Stomach (tissue), 9 donors: ENCODE data around the gene TRPM1. TPM values are rescaled to one million over a fixed set of nuclear protein-coding genes. Genes with fewer than 3 reads are reported as not detected.

Experiments
- DNase-seq, 2 donors: peaks; one replicate each; pipeline versions ENCODE4 v3.0.0 to v3.0.0-alpha.2; 2013 to 2019
- H3K27ac ChIP-seq, 5 donors: fragments of 200-600 bp in 4 of 5; sonication (generic) in 4 of 5; one replicate each; pipeline ENCODE4 v1.5.1; 2013 to 2019; ENCODE audit warnings: mild to moderate bottlenecking in 1 of 5, moderate library complexity in 1 of 5
- H3K27me3 ChIP-seq, 3 donors: fragments of 200-600 bp; sonication (generic); one replicate each; pipeline ENCODE4 v1.5.1; 2017 to 2019; ENCODE audit warnings: mixed run types in 1 of 3
- H3K36me3 ChIP-seq, 4 donors: fragments of 200-600 bp; sonication (generic); 1 replicate in 3 of 4; 2 replicates in 1 of 4; pipeline ENCODE4 v1.5.1; 2016 to 2019
- H3K4me1 ChIP-seq, 4 donors: fragments of 200-600 bp; sonication (generic); one replicate each; pipeline ENCODE4 v1.5.1; 2016 to 2019
- H3K4me3 ChIP-seq, 4 donors: fragments of 200-600 bp; sonication (generic) in 3 of 4; one replicate each; pipeline ENCODE4 v1.5.1; 2016 to 2019; ENCODE audit warnings: mild to moderate bottlenecking in 1 of 4
- H3K9me3 ChIP-seq, 4 donors: fragments of 200-600 bp; sonication (generic); one replicate each; pipeline ENCODE4 v1.5.1; 2016 to 2019
- CTCF ChIP-seq, 7 experiments: fragments of 450-650 bp in 4 of 7; fragments of 200-600 bp in 3 of 7; sonication (generic) in 3 of 7; IDR thresholded peaks; one replicate each; pipeline ENCODE4 v1.5.1; 2016 to 2019; ENCODE audit warnings: antibody characterized with exemption in 7 of 7, control low read depth in 2 of 7, mild to moderate bottlenecking in 1 of 7
- EP300 ChIP-seq: sonication (generic); formaldehyde crosslinking; IDR thresholded peaks from one replicate; pipeline ENCODE4 v1.6.1; 2017; ENCODE audit warnings: antibody characterized with exemption
- POLR2A ChIP-seq, 4 donors: fragments of 450-650 bp; IDR thresholded peaks; one replicate each; pipeline ENCODE4 v1.6.1; 2016; ENCODE audit warnings: antibody characterized with exemption in 4 of 4, control low read depth in 2 of 4, mild to moderate bottlenecking in 1 of 4, moderate library complexity in 1 of 4
- POLR2AphosphoS5 ChIP-seq, 3 donors: sonication (generic); formaldehyde crosslinking; IDR thresholded peaks; one replicate each; pipeline ENCODE4 v1.6.1; 2016; ENCODE audit warnings: antibody characterized with exemption in 3 of 3
- WGBS, 5 donors: extraction: QIAGEN DNeasy Blood & Tissue Kit in 3 of 5; methylation state at CpG; one replicate each; pipeline versions ENCODE4 v1.1.5 to v1.1.7; 2013 to 2018; 5-methylcytosine and 5-hydroxymethylcytosine counted together
- intact Hi-C: fragments of 100-400 bp; cut with DNase I; formaldehyde crosslinking; loops from one replicate; pipeline ENCODE4 v1.15.1; 2023; ENCODE audit warnings: low total_unique reads
- polyA plus RNA-seq, 3 donors: library from polyadenylated mRNA; stranded (reverse); fragments of 200-250 nt; gene quantifications; one replicate each; pipeline ENCODE4 v1.2.3, GENCODE V29; 2013
- total RNA-seq, 5 donors: library from RNA; depleted of rRNA; stranded (reverse); fragments of >200 nt; gene quantifications; one replicate each; pipeline versions ENCODE4 v1.1.0 to v1.2.3, GENCODE V29; 2014 to 2016
- donor health status: healthy with polysubstance abuse.
- donor health status: Bipolar disorder and iron deficiency.
- donor health status: healthy.

Gene TRPM1
- total and polyA plus RNA-seq, 8 donors, result 0.15 TPM; not detected in 7

GRCh38 chr15:31049682-31050615 is 51.6 kb downstream of the TRPM1 start:
- H3K27ac ChIP-seq, result no peak overlapping the region
- H3K27me3 ChIP-seq, result no peaks in the 10 kb centered on the region
- TF ChIP-seq CTCF (IDR thresholded peaks at IDR 0.05) (no peak), POLR2AphosphoS5 (IDR thresholded peaks at IDR 0.05) (no peak), POLR2A (IDR thresholded peaks at IDR 0.05) (no peak), EP300 (no peak)
- H3K4me1 ChIP-seq, result no peaks in the 10 kb centered on the region
- no peaks in the 10 kb centered on the region for H3K36me3 ChIP-seq
- no peak overlapping the region for H3K4me3 ChIP-seq
- H3K9me3 ChIP-seq, result no peaks in the 10 kb centered on the region
- intact Hi-C loops, result no loop called here
- no peak for DNase-seq
- WGBS, 5 donors, result 53 to 73% (median 62%) methylated on average over 11 to 12 of the region's 12 CpGs

- Histone ChIP-seq H3K27me3 (no peaks in the 10 kb centered on the region), H3K4me1 (no peaks in the 10 kb centered on the region), H3K4me3 (no peak overlapping the region), H3K27ac (no peak overlapping the region), H3K9me3 (no peaks in the 10 kb centered on the region), H3K36me3 (no peaks in the 10 kb centered on the region)
- TF ChIP-seq EP300 (no peak), POLR2A (IDR thresholded peaks at IDR 0.05) (no peak), POLR2AphosphoS5 (IDR thresholded peaks at IDR 0.05) (no peak), CTCF (IDR thresholded peaks at IDR 0.05) (no peak)
- no peak for DNase-seq
- intact Hi-C loops, result no loop called here
- 69 to 82% (median 77%) methylated on average over 10 of the region's 10 CpGs for WGBS, 5 donors
These were observed 52.4 kb downstream of the TRPM1 start for GRCh38 chr15:31049111-31049510.

- TF ChIP-seq POLR2AphosphoS5 (IDR thresholded peaks at IDR 0.05), result no peak
- no peak for TF ChIP-seq POLR2A (IDR thresholded peaks at IDR 0.05)
- no peak for DNase-seq
- intact Hi-C loops, result no loop called here
- WGBS, 5 donors, result 85 to 96% (median 93%) methylated on average over 8 of the region's 8 CpGs
- Histone ChIP-seq H3K27me3 (no peaks in the 10 kb centered on the region), H3K27ac (no peak overlapping the region), H3K4me1 (no peaks in the 10 kb centered on the region), H3K9me3 (no peaks in the 10 kb centered on the region), H3K4me3 (no peak overlapping the region), H3K36me3 (no peaks in the 10 kb centered on the region)
These were observed 54.1 kb downstream of the TRPM1 start for GRCh38 chr15:31047437-31047836.

GRCh38 chr15:31046759-31047359 is 54.7 kb downstream of the TRPM1 start:
- no peaks in the 10 kb centered on the region for H3K4me1 ChIP-seq
- DNase-seq, result no peak
- no peak for TF ChIP-seq EP300
- TF ChIP-seq POLR2A (IDR thresholded peaks at IDR 0.05), result no peak
- TF ChIP-seq CTCF (IDR thresholded peaks at IDR 0.05), result no peak
- TF ChIP-seq POLR2AphosphoS5 (IDR thresholded peaks at IDR 0.05), result no peak
- H3K27ac ChIP-seq, result no peak overlapping the region
- H3K36me3 ChIP-seq, result no peaks in the 10 kb centered on the region
- no peaks in the 10 kb centered on the region for H3K9me3 ChIP-seq
- H3K4me3 ChIP-seq, result no peak overlapping the region
- intact Hi-C loops, result no loop called here
- 80 to 87% (median 83%) methylated on average over 19 of the region's 19 CpGs for WGBS, 5 donors
- no peaks in the 10 kb centered on the region for H3K27me3 ChIP-seq
